Esophagus squamous epithelium (tissue), 4 donors: ENCODE results near the gene LDB2.

ENCODE experiments used
- POLR2A ChIP-seq, 4 donors: fragments of 450-650 bp; IDR thresholded peaks; one replicate each; pipeline ENCODE4 v1.6.1; 2017; ENCODE audit warnings: antibody characterized with exemption in 4 of 4, mild to moderate bottlenecking in 4 of 4, moderate library complexity in 3 of 4
- TF ChIP-seq, protein P1 (sequence below), 6 experiments: fragments of 450-650 bp in 4 of 6; fragments of 200-600 bp in 2 of 6; sonication (generic) in 2 of 6; IDR thresholded peaks; one replicate each; pipeline ENCODE4 v1.5.1; 2016 to 2019; ENCODE audit warnings: antibody characterized with exemption in 6 of 6, mild to moderate bottlenecking in 4 of 6, moderate library complexity in 4 of 6

DNA sequence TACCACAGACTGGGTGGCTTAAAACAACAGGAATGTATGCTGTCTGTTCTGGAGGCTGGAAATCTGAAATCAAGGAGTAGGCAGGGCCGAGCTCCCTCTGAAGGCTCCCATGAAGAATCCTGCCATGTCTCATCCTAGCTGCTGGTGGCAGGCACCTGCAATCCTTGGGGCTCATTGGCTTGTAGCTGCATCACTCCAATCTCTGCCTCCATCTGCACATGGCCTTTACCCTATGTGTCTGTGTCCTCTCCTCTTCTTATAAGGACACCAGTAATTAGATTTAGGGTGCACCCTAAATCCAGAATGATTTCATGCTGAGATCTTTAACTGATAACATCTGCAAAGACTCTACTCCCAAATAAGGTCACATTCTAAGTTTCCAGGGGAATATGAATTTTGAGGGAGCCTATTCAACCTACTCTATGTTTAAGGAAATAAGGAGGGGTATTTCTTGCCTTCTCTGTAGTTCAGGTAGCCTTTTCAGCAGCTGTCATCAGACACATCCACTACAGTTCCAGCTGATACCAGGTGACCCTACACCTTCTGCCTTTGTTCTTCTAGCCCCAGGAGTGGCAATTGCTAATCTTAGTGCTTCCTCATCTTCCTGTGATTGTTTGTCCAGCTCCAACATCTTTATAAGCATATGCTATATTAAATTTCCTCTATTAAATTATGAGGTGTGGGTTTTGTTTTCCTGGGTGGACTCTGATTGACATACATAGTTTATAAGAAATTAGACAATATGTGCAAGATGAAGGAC lies 377.1 kb downstream of the LDB2 start:
- TF ChIP-seq, protein P1, sequence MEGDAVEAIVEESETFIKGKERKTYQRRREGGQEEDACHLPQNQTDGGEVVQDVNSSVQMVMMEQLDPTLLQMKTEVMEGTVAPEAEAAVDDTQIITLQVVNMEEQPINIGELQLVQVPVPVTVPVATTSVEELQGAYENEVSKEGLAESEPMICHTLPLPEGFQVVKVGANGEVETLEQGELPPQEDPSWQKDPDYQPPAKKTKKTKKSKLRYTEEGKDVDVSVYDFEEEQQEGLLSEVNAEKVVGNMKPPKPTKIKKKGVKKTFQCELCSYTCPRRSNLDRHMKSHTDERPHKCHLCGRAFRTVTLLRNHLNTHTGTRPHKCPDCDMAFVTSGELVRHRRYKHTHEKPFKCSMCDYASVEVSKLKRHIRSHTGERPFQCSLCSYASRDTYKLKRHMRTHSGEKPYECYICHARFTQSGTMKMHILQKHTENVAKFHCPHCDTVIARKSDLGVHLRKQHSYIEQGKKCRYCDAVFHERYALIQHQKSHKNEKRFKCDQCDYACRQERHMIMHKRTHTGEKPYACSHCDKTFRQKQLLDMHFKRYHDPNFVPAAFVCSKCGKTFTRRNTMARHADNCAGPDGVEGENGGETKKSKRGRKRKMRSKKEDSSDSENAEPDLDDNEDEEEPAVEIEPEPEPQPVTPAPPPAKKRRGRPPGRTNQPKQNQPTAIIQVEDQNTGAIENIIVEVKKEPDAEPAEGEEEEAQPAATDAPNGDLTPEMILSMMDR (IDR thresholded peaks at IDR 0.05): no peak
- no peak for TF ChIP-seq POLR2A (IDR thresholded peaks at IDR 0.05)
